ENCODE results near the gene VDAC1. TPM values are rescaled to one million over a fixed set of nuclear protein-coding genes. Genes with fewer than 3 reads are reported as not detected.

The VDAC1 gene
- total and polyA plus RNA-seq, 2 donors (not counting 3 experiments of a cell fraction or from before 2014, with no cell fraction given), result 116 to 247 TPM

DNA sequence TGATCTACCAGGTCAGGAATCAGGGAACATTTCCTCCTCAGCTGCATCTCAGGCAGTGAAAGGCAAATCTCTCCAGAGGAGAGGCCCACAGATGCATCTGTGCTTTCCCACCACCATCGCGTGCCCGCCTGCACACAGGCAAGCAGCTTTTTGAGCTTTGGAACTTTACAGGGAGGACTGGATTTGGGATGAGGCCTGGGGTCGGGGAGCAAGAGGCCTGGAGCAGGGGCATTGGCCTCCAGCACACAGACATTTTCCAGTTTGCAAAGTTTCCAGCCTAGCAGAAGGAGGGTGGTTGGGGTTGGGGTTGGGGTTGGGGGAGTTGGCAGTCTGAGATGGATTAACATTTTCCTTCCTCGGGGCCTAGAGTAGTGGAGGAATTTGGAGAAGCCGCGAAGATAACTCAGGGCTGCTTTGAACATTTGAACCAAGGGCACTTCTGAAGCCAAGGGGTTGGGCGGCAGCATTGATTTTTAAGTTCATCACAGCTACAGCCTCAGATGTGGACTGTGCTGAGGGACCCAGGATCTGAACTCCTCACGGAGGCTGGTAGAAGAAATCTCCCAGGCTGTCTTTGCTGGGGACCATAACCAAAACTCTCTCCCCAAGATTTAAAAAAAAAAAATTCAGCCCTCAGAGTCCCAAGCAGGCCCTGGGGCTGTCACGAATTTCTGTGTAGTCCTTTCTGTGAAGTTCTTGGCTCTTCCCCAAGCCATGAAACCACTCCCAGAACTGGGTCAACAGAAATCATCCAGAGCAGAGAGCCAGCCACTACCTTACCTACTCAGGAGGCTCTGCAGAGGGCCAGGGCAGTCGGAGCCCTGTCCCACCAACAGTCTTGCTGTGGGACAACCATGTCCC lies 61.9 kb downstream of the VDAC1 start:
- no peaks in the 10 kb centered on the region for H3K79me2 ChIP-seq (ENCODE audit: control insufficient read depth, insufficient read depth, low read length)
- no peak for DNase-seq (ENCODE audit: low read depth, low spot score)
- FAIRE-seq, result no peak
- BruUV-seq (replicated peaks), result no TSS peak
- no peak overlapping the region for H3K4me3 ChIP-seq (replicated peaks in 1 of 3; ENCODE audit: insufficient read depth in 1 of 3, low read depth in 1 of 3, low read length in 3 of 3)
- no peak overlapping the region for H3K4me2 ChIP-seq (ENCODE audit: insufficient read depth, low read length)
- H3K9me3 ChIP-seq (replicated peaks; ENCODE audit: control insufficient read depth, insufficient read depth, low read length), result no peaks in the 10 kb centered on the region
- CTCF ChIA-PET, result interaction anchor here (0.5 to 2.0 kb wide), 3 partner anchors 214 to 522 kb away, joined by 3 to 5 read pairs (median 4); no protein-coding TSS in a partner anchor
- no peak overlapping the region for H3K27ac ChIP-seq (ENCODE audit: insufficient read depth, low read depth, low read length)
- TF ChIP-seq JUN (IDR thresholded peaks at IDR 0.05; ENCODE audit: borderline replicate concordance, insufficient read depth, insufficient read length, low read depth) (no peak), POLR2AphosphoS5 (IDR thresholded peaks at IDR 0.05; ENCODE audit: insufficient read depth, low read depth, low read length) (no peak), MAX (IDR thresholded peaks at IDR 0.05; ENCODE audit: insufficient read depth, insufficient read length) (no peak), GATA2 (IDR thresholded peaks at IDR 0.05; ENCODE audit: insufficient read depth, insufficient read length, low read depth, low read length) (no peak), FOS (IDR thresholded peaks at IDR 0.05; ENCODE audit: borderline replicate concordance, insufficient read depth, low read length) (no peak), EZH2 (IDR thresholded peaks at IDR 0.05; ENCODE audit: borderline replicate concordance, low read depth, low read length, severe bottlenecking) (no peak), POLR2A (IDR thresholded peaks at IDR 0.05; ENCODE audit: low read depth, low read length) (no peak), MYC (IDR thresholded peaks at IDR 0.05; ENCODE audit: low read depth, low read length) (no peak)
- TF ChIP-seq, protein P1, sequence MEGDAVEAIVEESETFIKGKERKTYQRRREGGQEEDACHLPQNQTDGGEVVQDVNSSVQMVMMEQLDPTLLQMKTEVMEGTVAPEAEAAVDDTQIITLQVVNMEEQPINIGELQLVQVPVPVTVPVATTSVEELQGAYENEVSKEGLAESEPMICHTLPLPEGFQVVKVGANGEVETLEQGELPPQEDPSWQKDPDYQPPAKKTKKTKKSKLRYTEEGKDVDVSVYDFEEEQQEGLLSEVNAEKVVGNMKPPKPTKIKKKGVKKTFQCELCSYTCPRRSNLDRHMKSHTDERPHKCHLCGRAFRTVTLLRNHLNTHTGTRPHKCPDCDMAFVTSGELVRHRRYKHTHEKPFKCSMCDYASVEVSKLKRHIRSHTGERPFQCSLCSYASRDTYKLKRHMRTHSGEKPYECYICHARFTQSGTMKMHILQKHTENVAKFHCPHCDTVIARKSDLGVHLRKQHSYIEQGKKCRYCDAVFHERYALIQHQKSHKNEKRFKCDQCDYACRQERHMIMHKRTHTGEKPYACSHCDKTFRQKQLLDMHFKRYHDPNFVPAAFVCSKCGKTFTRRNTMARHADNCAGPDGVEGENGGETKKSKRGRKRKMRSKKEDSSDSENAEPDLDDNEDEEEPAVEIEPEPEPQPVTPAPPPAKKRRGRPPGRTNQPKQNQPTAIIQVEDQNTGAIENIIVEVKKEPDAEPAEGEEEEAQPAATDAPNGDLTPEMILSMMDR (IDR thresholded peaks at IDR 0.05; ENCODE audit: extremely low read depth in 1 of 2, insufficient read depth in 1 of 2, low read depth in 1 of 2, low read length in 2 of 2), result no peak
- no peak overlapping the region for H2AFZ ChIP-seq (ENCODE audit: low read depth, low read length)
- dilution Hi-C loops (cut with MboI; ENCODE audit: extremely low pct_ligation_motif_present, low sequenced_read_pairs) (no loop called here), intact Hi-C loops (cut with micrococcal nuclease) (loop anchor here (5.0 kb wide), 1 partner anchor 831 kb away; no protein-coding TSS in a partner anchor)
- no peaks in the 10 kb centered on the region for H3K36me3 ChIP-seq (ENCODE audit: control insufficient read depth in 2 of 2, extremely low read depth in 1 of 2, insufficient read depth in 2 of 2, low read length in 2 of 2)
- H4K20me1 ChIP-seq (replicated peaks; ENCODE audit: control insufficient read depth, extremely low read depth, insufficient read depth, low read length), result no peaks in the 10 kb centered on the region
- POLR2A ChIA-PET, result no interaction called here
- H3K9ac ChIP-seq (replicated peaks; ENCODE audit: extremely low read depth, insufficient read depth, low read length), result no peak overlapping the region
- no peaks in the 10 kb centered on the region for H3K27me3 ChIP-seq (ENCODE audit: control insufficient read depth in 2 of 2, insufficient read depth in 2 of 2, low read length in 2 of 2)
- H3K4me1 ChIP-seq (ENCODE audit: control insufficient read depth, extremely low read depth, insufficient read depth, low read length), result peaks cover 3% of the 10 kb centered on the region
- no peaks in the 10 kb centered on the region for H3K9me1 ChIP-seq (replicated peaks; ENCODE audit: control insufficient read depth, extremely low read depth, insufficient read depth, low read length)

Measured in endothelial cell of umbilical vein (primary cell).